HG02943 (cell line): ENCODE data around the gene HEBP1.

ENCODE experiments used
- ATAC-seq: cut with Tn5 transposase; IDR thresholded peaks from one replicate; pipeline ENCODE4 v1.9.1; 2021; ENCODE audit warnings: mild to moderate bottlenecking, low read depth, moderate library complexity; ENCODE audit not compliant: unreplicated experiment

HEBP1 gene

DNA sequence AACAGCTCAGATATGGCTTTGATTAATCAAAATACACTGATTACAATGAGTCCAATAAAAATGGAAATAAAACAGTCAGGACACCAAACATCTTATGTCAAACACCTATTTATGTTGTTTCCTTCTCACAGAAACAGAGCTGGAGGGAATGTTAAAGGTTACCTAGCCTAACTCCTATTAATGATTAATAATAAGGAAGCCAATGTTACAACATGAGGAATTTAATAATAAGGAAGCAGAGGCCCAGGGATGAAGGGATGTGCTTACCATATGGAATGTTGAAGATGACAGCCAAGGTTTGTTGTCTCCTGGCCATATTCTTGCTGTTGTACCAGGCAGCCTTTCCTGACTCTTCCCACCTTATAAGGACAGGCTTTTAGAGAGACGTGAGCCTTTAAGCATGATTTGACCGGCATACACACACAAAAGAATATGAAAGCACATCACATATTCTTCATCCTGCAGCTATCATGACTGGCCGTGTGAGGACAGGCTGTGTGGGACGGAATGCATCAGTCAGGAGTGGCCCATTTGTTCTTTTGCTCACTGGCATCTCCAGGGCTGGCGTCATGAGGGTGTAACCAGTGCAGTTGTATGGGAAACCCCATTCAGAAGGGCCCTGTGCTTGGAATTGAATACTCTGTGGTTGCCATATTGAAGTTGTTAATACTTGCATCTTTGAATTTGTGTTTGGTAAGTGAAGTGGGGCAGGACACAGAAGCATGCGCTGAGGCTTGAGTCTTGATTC lies 45.0 kb downstream of the HEBP1 start:
- ATAC-seq: no peak

DNA sequence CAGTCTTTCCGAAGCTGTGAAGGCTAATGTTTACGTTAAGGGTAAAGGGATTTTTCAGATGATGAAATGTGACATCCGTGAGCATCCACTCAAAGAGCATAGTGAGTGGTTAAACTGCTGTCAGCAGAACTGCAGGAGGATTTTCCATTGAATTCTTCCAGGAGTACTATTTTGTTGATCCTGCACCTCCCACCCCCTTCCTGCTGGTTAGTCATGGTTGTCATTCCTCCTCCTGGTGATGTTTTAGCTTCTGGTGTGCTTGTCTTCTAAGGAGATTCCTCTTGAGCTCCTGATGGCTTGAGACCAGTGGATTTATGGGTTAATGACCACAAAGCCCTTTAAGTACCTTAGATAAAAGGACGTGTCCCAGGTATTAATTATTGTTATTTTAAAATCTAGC lies 45.7 kb downstream of the HEBP1 start:
- no peak for ATAC-seq

DNA sequence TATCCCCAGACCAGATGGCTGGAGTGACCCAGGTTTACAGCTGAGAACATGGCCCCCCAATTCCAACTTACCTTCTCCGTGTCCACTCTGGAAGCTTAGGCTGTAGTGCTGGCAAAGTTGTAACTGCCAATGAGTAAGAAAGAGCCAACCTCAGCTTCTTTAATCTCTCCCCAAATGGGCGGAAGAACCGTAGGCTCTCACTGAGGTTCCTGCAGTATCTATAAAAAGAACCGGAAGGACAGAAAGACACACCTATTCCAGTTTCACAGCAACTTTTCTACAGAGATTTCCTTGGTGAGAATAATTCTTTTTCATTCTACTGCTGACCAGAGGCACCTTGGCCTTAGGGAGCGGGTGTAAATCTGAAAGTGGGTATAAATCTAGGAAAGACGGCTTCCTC lies 48.0 kb downstream of the HEBP1 start, which contains the start of gene GPRC5D:
TSS of gene GPRC5D (minus strand) at position 135 of the 400 bp plus-strand sequence. CDS start 1,786 bp downstream, outside the sequence.
- ATAC-seq: no peak

DNA sequence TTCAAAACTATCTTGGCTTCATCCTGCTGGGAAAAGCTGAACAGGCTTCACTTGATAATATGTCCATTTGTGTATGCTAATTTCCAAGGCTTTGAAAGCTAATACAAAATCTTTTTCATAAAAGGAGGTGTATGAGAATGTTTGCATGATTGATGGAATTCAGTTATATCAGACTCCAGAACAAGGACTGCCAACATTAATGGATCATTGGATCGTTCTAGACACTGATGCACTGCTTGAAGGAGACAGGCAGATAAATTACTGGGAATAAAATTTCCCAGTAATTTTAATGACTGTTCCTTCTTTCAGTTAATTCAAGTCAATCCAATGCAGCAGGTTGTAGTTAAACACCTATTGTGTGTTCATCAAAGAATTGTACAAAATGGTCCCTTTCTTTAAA lies 48.6 kb downstream of the HEBP1 start:
- no peak for ATAC-seq

DNA sequence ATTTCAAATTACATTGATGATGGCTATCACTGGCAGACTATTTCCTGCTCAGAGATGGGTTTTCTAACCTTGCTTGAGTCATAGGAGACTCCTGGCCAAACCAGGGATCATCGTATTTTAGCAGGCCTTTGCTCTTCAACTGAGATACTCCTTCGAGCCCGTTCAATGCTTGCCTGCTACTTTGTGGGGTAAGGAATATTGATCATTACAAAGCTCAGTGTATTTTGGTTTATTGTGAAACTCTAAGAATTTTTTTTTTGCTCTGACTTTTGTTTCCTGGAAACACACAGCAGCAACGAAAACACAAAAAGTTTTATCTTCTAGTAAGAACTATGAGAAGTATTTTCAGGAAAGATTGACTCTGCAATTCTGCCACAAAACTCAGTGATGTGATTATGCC lies 52.2 kb downstream of the HEBP1 start:
- no peak for ATAC-seq

DNA sequence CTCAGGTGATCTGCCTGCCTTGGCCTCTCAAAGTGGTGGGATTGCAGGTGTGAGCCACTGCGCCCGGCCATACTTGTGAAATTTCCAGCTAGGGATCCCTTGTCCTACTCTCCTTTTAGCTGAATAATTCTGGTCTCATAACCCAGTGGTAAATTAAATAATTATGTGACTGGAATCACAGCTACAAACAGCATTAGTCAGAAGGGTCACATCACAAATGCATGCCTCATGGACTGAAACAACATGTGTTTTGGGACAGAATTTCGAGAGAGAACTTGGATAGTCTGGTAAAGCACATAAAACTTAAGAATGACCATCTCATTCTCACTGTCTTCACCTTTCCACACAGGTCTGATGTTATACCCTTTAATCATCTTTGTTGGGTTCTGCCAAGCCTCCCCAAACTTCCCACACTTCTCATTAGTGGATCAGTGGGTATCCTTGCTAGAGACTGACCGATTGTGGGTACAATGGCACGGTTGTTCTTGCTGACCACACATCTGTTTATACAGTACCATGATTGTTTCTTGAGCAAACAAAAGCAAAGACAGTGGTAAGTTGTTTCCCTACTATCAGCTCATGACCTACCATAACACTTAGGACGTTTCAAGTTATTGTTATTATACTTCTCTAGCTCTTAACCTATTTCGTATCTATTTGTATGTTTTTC lies 53.2 kb downstream of the HEBP1 start:
- ATAC-seq: no peak

DNA sequence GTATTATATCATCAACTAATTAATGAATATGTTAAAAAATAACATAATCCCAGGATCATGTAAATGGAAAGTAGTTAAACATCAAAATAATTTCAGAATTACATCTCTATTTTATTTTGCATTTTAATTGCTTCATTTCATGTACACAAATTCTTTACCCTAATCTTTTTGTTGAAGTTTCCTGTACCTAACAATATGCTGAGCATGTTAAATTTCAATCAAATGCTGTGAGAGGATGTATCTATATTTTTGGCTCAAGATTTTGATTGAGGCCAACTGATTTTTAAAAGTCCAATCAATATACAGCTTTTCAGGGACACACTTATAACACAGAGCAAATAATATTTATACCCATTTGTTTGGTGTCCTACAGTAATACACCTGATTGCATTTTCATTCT lies 54.5 kb downstream of the HEBP1 start:
- no peak for ATAC-seq

DNA sequence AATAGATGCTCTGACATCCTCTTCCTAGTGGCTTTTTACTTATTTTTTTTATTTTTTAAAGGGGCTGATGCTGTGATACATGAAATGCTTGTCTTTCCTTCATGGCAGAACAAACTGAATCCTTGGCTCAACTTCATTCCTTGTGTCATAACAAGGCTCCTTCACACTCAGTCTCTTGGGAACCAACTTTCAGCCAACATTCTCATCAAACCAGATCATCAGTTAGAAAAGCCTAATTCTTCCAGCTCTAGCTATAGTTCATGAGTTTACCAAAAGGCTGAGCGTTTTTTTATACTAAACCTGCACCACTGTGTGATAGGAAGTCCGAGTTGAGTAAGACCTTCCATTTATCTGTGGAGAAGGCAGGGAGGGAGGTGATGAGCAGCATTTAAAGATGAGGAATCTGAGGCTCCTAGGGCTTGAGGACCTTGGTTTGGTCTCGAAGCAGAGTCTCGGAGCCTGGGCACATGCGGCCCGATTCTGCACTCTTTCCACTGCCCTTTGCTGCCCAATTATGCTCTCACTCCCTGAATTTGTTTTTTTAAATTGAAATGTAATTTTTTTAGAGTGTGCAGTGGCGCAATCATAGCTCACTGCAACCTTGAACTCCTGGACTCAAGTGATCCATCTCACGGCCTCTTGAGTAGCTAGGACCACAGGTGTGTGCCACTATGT lies 56.3 kb downstream of the HEBP1 start:
- no peak for ATAC-seq

DNA sequence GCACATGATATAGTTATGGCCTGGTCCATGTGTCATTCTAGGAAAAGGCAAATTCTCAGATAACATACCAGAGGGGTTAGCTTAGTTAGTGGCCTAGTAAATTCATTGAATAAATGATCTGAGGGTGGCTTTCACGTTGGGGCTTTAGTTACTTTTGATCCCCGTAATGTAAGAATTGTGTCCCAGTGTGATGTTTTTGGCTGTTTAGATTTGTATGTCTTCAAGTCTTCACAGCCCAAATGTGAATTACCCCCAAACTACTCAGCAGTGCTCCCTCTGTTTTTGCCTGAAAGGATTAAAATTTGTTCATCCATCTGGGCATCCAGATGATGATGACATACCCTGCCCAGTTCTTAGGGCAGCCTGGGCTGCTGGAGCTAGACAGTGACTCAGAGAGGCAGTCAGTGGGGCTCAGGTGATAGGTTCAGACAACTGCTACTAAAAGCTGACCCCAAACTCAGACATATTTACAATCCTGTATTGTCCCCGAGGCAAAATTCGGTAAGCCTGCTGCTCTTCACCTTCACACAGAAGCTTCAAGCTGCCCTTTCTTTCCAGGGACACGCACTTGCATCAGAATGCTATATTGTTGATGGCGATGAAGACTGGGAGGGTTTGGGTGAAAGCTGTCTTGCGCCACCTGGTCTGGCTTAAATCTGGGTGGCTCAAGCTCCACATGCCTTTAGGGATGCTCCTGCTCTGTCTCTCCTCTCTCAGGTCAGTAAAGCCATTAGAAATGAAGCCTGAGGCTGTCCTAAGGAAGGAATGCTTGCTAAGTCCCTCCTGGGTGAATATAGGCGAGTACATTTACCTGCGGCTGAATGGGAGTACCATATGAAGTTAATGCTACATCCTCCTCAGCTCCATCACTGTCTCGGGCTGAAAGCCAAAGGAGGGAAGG lies 58.4 kb downstream of the HEBP1 start:
- no peak for ATAC-seq

DNA sequence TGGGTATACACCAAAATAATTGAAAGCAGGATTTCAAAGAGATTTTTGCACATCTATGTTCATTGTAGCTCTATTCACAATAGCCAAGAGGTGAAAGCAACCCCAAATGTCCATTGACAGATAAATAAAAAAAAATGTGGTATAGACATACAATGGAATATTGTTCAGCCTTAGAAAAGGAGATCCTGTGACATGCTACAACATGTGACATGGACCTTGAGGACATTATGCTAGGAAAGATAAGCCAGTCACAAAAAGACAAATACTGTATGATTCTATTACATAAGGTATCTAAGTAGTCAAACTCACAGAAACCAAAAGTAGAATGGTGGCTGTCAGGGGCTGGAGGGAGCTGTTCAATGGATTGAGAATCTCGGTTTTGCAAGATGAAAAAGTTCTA lies 60.2 kb downstream of the HEBP1 start:
- no peak for ATAC-seq

DNA sequence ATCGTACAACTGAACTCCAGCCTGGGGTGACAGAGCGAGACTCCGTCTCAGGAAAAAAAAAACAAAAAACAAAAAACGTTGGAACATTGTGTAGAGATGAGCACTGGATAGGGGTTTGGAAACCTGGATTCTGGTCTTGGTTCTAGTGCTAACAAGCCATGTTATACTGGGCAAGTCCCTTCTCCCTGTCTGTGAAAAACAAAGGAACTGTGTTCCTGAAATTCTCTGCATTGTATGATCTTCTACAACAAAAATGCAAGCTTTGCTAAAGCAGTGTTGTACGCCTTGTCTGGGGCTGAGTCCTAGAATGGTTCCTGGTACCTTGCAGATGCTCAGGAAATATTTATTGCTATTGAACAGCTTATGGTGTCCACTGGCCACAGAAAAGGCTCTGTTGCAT lies 61.5 kb downstream of the HEBP1 start:
- ATAC-seq: no peak

DNA sequence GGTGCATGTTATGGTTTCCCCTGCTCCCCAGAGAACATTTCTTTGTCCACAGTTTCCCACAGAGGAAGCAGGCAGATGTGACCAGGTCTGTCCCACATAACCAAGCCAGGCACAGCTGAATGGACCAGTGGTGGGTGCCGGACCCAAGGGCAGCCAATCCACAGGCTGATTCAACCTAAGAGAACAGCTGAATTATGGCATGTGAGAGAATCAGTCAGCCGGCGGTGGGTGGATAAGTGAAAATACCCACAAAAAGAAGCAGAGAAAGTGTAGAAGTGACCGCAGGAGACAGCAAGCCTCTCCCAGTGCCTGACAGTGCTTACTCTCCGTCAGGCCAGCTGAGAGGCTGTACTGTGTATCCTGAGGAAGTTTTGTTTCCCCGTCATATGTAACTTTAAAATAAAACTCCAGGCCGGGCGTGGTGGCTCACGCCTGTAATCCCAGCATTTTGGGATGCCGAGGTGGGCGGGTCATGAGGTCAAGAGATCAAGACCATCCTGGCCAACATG lies 63.0 kb downstream of the HEBP1 start:
- ATAC-seq: no peak

DNA sequence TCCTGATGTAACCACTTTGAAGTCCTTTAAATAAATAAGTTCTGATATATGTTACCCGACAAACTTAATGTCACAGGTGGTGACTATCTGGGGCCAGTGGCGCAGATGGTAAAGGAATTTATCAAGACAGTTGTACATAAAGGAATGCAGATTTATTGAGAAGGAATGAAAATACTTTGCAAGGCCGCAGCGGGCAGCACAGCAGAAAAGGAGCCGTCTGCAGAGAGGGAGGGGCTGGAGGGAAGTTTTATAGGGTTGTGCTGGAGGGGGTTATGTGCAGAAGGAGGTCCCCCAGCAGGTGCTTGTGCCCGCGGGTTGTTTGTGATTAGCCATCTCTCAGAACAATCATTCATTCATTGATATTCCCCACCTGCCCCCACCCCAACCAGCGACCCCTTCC lies 65.5 kb downstream of the HEBP1 start:
- ATAC-seq: no peak

DNA sequence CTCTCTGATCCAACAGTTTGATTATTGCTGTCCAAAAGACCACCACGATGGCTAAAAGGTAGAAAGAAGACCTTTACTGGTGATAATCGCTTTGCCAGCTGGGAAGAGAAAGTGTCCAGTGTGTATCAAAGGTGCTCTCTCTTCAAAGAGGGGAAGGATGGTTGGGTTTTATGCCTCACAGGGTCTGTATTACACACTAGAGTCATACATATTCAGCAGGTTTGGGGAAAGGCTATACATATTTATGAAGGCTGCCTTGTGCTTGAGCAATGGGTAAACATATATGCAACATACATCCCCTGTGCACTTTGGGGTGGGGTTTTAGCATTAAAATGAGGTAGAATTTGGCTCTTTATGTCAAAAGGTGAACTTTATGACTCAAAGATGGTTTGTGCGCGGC lies 66.3 kb downstream of the HEBP1 start:
- no peak for ATAC-seq

DNA sequence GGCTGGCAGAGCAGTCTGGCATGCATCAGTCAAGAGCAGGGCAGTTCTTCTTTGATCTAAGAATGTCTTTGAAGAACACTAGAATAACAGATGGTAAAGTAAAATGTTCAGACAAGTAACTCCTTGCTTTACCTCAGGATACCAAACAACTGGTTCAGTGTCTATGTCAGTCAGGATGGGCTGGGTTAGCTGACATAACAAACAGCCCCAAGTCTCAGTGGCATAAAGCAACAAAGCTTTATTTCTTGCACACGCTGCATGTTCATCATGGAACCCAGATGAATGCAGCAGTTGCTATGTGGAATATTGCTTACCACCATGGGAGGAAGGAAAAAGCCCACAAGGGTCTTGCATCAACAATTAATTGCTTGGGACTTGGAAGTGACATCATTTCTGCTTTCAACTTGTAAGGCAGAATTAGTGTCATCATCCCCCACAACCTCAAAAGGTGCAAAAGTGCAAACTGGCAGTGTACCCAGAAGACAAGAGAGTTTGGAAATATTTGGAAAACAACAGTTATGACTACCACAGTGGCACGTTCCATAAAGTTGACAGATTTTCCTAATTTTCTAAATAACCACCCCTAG lies 69.3 kb downstream of the HEBP1 start:
- ATAC-seq: no peak

DNA sequence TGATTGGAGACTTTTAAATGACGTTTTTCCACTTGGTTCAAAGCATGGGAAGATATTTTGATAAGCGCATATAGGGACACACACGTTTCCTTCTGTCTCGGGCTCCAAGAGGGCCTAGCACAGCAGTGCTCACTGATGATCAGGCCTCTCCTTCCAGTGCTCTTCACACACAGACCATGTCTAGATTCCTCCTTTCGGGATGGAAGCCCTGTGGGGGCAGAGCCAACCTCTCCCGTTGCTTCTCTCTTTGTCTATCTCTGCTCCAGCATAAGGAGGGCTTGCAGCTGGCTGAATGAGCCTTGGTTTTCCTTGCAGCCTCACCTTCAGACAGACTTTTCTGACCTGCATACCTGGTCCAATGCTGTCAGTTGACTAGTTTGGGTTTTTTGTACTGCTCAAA lies 70.4 kb downstream of the HEBP1 start:
- ATAC-seq: no peak

DNA sequence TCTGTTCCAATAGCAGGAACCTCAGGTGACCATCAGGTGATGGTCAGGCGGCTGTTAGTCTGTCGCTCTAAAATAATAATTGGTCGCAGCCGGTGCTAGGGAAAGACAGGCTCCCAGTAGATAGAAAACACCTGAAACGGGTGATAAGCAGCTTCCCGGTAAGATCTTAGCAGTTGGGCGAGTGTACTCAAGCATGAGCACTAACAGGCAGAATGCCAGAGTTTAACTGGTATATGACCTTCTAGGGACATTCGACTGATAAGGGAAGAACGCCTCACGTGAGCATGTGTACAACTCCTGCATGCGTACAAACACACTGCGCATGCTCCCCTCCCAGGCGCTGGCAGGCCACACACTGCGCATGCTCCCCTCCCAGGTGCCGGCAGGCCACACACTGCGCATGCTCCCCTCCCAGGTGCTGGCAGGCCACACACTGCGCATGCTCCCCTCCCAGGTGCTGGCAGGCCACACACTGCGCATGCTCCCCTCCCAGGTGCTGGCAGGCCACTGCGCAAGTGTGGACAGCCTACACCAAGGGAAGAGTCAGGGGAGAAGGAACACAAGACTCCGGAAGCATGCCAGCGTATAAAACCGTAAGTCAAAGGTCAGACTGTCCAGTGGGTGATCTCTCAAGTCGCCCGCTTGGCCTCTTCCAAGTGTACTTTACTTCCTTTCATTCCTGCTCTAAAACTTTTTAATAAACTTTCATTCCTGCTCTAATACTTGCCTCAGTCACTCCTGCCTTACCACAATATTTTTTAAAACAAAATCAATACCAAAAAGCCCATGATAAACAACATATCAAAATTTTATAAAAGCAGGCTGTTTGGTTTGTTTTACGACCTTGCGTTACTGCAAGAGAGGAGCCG lies 72.6 kb downstream of the HEBP1 start:
- ATAC-seq: no peak

DNA sequence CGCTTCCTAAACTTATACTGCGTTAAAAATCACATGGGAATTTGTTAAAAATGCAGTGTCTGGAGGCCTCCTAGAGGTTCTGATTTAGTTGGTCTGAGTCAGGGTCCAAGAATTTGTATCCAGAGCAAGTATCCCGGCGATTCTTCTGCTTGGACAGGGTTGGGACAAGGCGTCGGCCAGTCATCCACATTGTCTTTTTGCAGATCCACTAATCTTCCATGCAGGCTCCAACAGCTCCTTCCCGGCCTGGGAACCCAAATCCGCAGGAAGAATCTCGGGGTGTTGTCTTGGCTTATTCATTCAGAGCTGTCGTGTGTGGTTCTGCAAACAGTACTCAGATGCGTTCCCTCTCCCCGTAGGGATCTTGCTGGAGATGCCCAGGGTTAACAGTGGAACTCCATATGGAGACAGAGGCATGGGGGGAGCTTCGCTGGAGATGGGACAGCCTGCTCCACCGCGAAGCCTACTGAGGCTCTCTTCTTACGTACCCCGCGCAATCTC lies 73.4 kb downstream of the HEBP1 start:
- ATAC-seq: no peak

DNA sequence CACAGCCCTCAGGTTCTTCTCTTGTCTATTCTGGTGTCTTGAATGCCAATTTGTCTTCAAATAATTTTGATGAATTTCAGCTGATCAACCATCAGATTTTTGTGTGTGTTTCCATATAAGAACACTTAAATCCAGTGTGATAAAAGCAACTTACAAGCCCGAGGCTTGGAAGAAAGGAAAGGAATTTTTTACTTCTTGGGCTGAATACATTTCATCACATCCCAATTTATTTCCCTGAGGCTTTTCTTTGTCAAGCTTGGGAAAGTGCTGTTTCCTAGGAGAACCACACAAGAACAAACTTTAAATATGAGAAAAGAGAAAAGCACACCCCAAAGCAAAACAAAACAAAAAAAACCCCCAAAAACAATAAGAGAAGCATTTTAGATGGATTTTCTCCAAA lies 74.7 kb downstream of the HEBP1 start:
- ATAC-seq: no peak
